ENCODE data around the gene CABCOCO1. TPM values are rescaled to one million over a fixed set of nuclear protein-coding genes. Genes with fewer than 3 reads are reported as not detected.

The CABCOCO1 gene
- total and polyA plus RNA-seq, 9 of the 15 experiments (the other 6 are each of a cell fraction or from before 2014, with no cell fraction given), result 0.04 TPM; not detected in 8

DNA sequence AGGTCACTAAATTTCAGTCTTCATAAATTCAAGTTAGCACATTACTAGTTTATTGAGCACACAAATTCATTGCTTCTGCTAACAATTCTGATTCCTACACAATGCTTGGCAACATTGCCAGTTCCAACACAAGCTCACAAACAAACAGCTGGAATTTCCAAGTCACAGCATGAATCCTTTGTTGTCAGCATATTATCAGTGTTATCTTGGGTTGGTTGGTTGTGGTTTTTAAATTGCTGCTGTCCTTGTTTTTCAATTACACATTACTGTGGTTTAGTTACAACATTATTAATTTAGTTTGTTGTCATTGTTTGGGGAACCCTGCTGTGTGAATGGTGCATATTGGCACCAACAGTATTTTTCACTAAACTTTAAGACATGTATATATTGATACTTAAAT, 152.8 kb downstream of the CABCOCO1 start:
- H3K9me1 ChIP-seq (ENCODE audit: control insufficient read depth, insufficient read depth, low read length), result no peaks in the 10 kb centered on the region
- H3K9ac ChIP-seq (ENCODE audit: insufficient read depth in 1 of 2, low read depth in 2 of 2, low read length in 2 of 2), result no peak overlapping the region
- CTCF ChIA-PET (ENCODE audit: low intra/inter-chr PET ratio), result no interaction called here
- no peak overlapping the region for H3K27ac ChIP-seq (ENCODE audit: extremely low read depth, low read depth, low read length)
- in situ Hi-C loops (cut with MboI) (no loop called here), intact Hi-C loops (cut with micrococcal nuclease) (no loop called here)
- BruUV-seq (replicated peaks), result no TSS peak
- no peaks in the 10 kb centered on the region for H3K9me3 ChIP-seq (replicated peaks; ENCODE audit: control insufficient read depth, insufficient read depth, low read depth, low read length)
- POLR2A ChIA-PET, result interaction anchor here (0.8 to 1.7 kb wide), 3 partner anchors 10 to 15 kb away, joined by 3 to 8 read pairs (median 6); no protein-coding TSS in a partner anchor
- peaks cover 8 to 18% of the 10 kb centered on the region in 2 experiments; a peak in 3 of 5 replicates for H3K4me1 ChIP-seq (replicated peaks in 1 of 2; ENCODE audit: control insufficient read depth in 2 of 2, insufficient read depth in 2 of 2, low read length in 2 of 2)
- H3K4me2 ChIP-seq (ENCODE audit: insufficient read depth, low read length), result no peak overlapping the region
- no peak overlapping the region for H2AFZ ChIP-seq (ENCODE audit: low read depth, low read length)
- H3K36me3 ChIP-seq (ENCODE audit: control insufficient read depth, insufficient read depth, low read length), result no peaks in the 10 kb centered on the region
- no peak for FAIRE-seq
- ATAC-seq, result no peak
- no peaks in the 10 kb centered on the region for H4K20me1 ChIP-seq (replicated peaks; ENCODE audit: control insufficient read depth, insufficient read depth, low read length)
- no peak for DNase-seq (ENCODE audit: extremely low read depth in 1 of 4, low spot score in 3 of 4)
- H3K4me3 ChIP-seq, result no peak overlapping the region
- no peaks in the 10 kb centered on the region for H3K79me2 ChIP-seq (ENCODE audit: control insufficient read depth, insufficient read depth, low read length)
- H3K27me3 ChIP-seq (ENCODE audit: control insufficient read depth in 2 of 2, insufficient read depth in 2 of 2, low read length in 2 of 2), result no peaks in the 10 kb centered on the region
- TF ChIP-seq TFAM (CRISPR knock-in tag; conservative IDR thresholded peaks at IDR 0.05) (no peak), ZNF586 (CRISPR knock-in tag; conservative IDR thresholded peaks at IDR 0.05) (no peak), MAFF (IDR thresholded peaks at IDR 0.05; ENCODE audit: low read length) (peak; percentile 15; the same call in 1 of the 2 replicates), ZKSCAN8 (CRISPR knock-in tag; IDR thresholded peaks at IDR 0.05) (no peak), FOSL1 (tag; conservative IDR thresholded peaks at IDR 0.05) (peak; percentile 59), SMAD2 (IDR thresholded peaks at IDR 0.05; ENCODE audit: low read depth, low read length) (no peak), ADNP (tag; IDR thresholded peaks at IDR 0.05) (no peak), SOX6 (IDR thresholded peaks at IDR 0.05) (peak; percentile 88), MEIS2 (IDR thresholded peaks at IDR 0.05; ENCODE audit: partially characterized antibody) (peak; percentile 41), TAF15 (IDR thresholded peaks at IDR 0.05; ENCODE audit: low read depth, low read length) (no peak), ZFP1 (CRISPR knock-in tag; IDR thresholded peaks at IDR 0.05) (no peak), MTF1 (CRISPR knock-in tag; IDR thresholded peaks at IDR 0.05; ENCODE audit: borderline replicate concordance) (no peak), MCM2 (IDR thresholded peaks at IDR 0.05; ENCODE audit: low read depth) (no peak), ZFX (CRISPR knock-in tag; IDR thresholded peaks at IDR 0.05) (no peak), KDM1A (IDR thresholded peaks at IDR 0.05) (peak; percentile 34 to 63; a peak in 3 of 4 replicates), NR3C1 (CRISPR knock-in tag; IDR thresholded peaks at IDR 0.05) (no peak)
- TF ChIP-seq, protein P1, sequence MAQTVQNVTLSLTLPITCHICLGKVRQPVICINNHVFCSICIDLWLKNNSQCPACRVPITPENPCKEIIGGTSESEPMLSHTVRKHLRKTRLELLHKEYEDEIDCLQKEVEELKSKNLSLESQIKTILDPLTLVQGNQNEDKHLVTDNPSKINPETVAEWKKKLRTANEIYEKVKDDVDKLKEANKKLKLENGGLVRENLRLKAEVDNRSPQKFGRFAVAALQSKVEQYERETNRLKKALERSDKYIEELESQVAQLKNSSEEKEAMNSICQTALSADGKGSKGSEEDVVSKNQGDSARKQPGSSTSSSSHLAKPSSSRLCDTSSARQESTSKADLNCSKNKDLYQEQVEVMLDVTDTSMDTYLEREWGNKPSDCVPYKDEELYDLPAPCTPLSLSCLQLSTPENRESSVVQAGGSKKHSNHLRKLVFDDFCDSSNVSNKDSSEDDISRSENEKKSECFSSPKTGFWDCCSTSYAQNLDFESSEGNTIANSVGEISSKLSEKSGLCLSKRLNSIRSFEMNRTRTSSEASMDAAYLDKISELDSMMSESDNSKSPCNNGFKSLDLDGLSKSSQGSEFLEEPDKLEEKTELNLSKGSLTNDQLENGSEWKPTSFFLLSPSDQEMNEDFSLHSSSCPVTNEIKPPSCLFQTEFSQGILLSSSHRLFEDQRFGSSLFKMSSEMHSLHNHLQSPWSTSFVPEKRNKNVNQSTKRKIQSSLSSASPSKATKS (CRISPR knock-in tag; IDR thresholded peaks at IDR 0.05), result no peak
- TF ChIP-seq, protein P2, sequence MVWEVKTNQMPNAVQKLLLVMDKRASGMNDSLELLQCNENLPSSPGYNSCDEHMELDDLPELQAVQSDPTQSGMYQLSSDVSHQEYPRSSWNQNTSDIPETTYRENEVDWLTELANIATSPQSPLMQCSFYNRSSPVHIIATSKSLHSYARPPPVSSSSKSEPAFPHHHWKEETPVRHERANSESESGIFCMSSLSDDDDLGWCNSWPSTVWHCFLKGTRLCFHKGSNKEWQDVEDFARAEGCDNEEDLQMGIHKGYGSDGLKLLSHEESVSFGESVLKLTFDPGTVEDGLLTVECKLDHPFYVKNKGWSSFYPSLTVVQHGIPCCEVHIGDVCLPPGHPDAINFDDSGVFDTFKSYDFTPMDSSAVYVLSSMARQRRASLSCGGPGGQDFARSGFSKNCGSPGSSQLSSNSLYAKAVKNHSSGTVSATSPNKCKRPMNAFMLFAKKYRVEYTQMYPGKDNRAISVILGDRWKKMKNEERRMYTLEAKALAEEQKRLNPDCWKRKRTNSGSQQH (CRISPR knock-in tag; IDR thresholded peaks at IDR 0.05), result no peak
- TF ChIP-seq, protein P3, sequence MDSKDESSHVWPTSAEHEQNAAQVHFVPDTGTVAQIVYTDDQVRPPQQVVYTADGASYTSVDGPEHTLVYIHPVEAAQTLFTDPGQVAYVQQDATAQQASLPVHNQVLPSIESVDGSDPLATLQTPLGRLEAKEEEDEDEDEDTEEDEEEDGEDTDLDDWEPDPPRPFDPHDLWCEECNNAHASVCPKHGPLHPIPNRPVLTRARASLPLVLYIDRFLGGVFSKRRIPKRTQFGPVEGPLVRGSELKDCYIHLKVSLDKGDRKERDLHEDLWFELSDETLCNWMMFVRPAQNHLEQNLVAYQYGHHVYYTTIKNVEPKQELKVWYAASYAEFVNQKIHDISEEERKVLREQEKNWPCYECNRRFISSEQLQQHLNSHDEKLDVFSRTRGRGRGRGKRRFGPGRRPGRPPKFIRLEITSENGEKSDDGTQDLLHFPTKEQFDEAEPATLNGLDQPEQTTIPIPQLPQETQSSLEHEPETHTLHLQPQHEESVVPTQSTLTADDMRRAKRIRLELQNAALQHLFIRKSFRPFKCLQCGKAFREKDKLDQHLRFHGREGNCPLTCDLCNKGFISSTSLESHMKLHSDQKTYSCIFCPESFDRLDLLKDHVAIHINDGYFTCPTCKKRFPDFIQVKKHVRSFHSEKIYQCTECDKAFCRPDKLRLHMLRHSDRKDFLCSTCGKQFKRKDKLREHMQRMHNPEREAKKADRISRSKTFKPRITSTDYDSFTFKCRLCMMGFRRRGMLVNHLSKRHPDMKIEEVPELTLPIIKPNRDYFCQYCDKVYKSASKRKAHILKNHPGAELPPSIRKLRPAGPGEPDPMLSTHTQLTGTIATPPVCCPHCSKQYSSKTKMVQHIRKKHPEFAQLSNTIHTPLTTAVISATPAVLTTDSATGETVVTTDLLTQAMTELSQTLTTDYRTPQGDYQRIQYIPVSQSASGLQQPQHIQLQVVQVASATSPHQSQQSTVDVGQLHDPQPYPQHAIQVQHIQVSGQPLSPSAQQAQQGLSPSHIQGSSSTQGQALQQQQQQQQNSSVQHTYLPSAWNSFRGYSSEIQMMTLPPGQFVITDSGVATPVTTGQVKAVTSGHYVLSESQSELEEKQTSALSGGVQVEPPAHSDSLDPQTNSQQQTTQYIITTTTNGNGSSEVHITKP (IDR thresholded peaks at IDR 0.05; ENCODE audit: partially characterized antibody), result no peak

Data from K562 (cell line).